ENCODE results near the gene GNB5. TPM values are rescaled to one million over a fixed set of nuclear protein-coding genes. Genes with fewer than 3 reads are reported as not detected.
A peak's percentile ranks its signal among the peaks of the same experiment; 100 is the strongest.

Gene GNB5
- total RNA-seq, 4 donors from 2014 or later = 0.60 to 12.7 (median 7.8) TPM

- DNase-seq = peak; percentile 90
- WGBS, 2 donors (ENCODE audit: low coverage in 1 of 2) = 1% methylated on average over 31 of the region's 105 CpGs; no CpG with 5 or more reads in 1 of the 2 donors
Observed at GRCh38 chr15:52179278-52180195, 11.7 kb downstream of the GNB5 start.

GRCh38 chr15:52178765-52179164 is 12.4 kb downstream of the GNB5 start:
- intact Hi-C loops (cut with DNase I; ENCODE audit: low total_unique reads) = no loop called here
- Histone ChIP-seq H3K4me3 (peak overlapping the region; percentile 75 to 85 (median 82)), H3K27me3 (peaks cover 3% of the 10 kb centered on the region), H3K4me1 (peaks cover 0 to 15% (median 12%) of the 10 kb centered on the region in 4 donors), H3K36me3 (no peaks in the 10 kb centered on the region), H3K9me3 (no peaks in the 10 kb centered on the region), H3K27ac (peak overlapping the region; percentile 88 to 92 (median 90))
- TF ChIP-seq POLR2AphosphoS5 (IDR thresholded peaks at IDR 0.05) (no peak), POLR2A (IDR thresholded peaks at IDR 0.05) (no peak), CTCF (IDR thresholded peaks at IDR 0.05) (peak in 1 of 5 experiments; percentile 2), EP300 (IDR thresholded peaks at IDR 0.05; ENCODE audit: low read depth) (no peak)
- in situ Hi-C loops (cut with MboI; ENCODE audit: low pct_ligation_motif_present in 1 of 4, low pct_unique_long_range_greater_than_20kb in 1 of 4, low sequenced_read_pairs in 3 of 4) = no loop called here
- peak; percentile 16 for DNase-seq
- 25 to 40% methylated on average over 3 to 10 of the region's 10 CpGs for WGBS, 2 donors (ENCODE audit: low coverage in 1 of 2)

More at GRCh38 chr15:52179278-52180195, 11.7 kb downstream of the GNB5 start:
- TF ChIP-seq CTCF (IDR thresholded peaks at IDR 0.05) (peak in 1 of 5 experiments; percentile 6), EP300 (IDR thresholded peaks at IDR 0.05; ENCODE audit: low read depth) (no peak), POLR2A (IDR thresholded peaks at IDR 0.05) (peak; percentile 41), POLR2AphosphoS5 (IDR thresholded peaks at IDR 0.05) (peak; percentile 62 to 83 (median 70))
- H3K4me1 ChIP-seq = peaks cover 0 to 15% (median 12%) of the 10 kb centered on the region in 4 donors
- H3K9me3 ChIP-seq = no peaks in the 10 kb centered on the region
- in situ Hi-C loops (cut with MboI; ENCODE audit: low pct_ligation_motif_present in 1 of 4, low pct_unique_long_range_greater_than_20kb in 1 of 4, low sequenced_read_pairs in 3 of 4) (no loop called here), intact Hi-C loops (cut with DNase I; ENCODE audit: low total_unique reads) (loop anchor here (5.0 kb wide), 1 partner anchor 207 kb away; the partner anchor contains the start of gene LEO1)
- H3K27me3 ChIP-seq = peaks cover 3% of the 10 kb centered on the region
- no peaks in the 10 kb centered on the region for H3K36me3 ChIP-seq
- peak overlapping the region; percentile 75 to 85 (median 82) for H3K4me3 ChIP-seq
- H3K27ac ChIP-seq = peak overlapping the region; percentile 88 to 92 (median 90)

GRCh38 chr15:52172869-52173268 is 18.3 kb downstream of the GNB5 start:
- no peak for DNase-seq
- Histone ChIP-seq H3K27me3 (no peaks in the 10 kb centered on the region), H3K4me3 (no peak overlapping the region), H3K36me3 (no peaks in the 10 kb centered on the region), H3K27ac (no peak overlapping the region), H3K9me3 (no peaks in the 10 kb centered on the region), H3K4me1 (no peaks in the 10 kb centered on the region)
- 39 to 59% methylated on average over 2 of the region's 2 CpGs for WGBS, 2 donors (ENCODE audit: low coverage in 1 of 2)
- in situ Hi-C loops (cut with MboI; ENCODE audit: low pct_ligation_motif_present in 1 of 4, low pct_unique_long_range_greater_than_20kb in 1 of 4, low sequenced_read_pairs in 3 of 4) (no loop called here), intact Hi-C loops (cut with DNase I; ENCODE audit: low total_unique reads) (no loop called here)
- TF ChIP-seq CTCF (IDR thresholded peaks at IDR 0.05) (no peak), EP300 (IDR thresholded peaks at IDR 0.05; ENCODE audit: low read depth) (no peak), POLR2AphosphoS5 (IDR thresholded peaks at IDR 0.05) (no peak), POLR2A (IDR thresholded peaks at IDR 0.05) (no peak)

GRCh38 chr15:52171807-52172206 is 19.4 kb downstream of the GNB5 start:
- no peak overlapping the region for H3K27ac ChIP-seq
- H3K9me3 ChIP-seq = no peaks in the 10 kb centered on the region
- WGBS, 2 donors (ENCODE audit: low coverage in 1 of 2) = 30 to 50% methylated on average over 1 of the region's 1 CpG
- H3K36me3 ChIP-seq = no peaks in the 10 kb centered on the region
- no peaks in the 10 kb centered on the region for H3K27me3 ChIP-seq
- intact Hi-C loops (cut with DNase I; ENCODE audit: low total_unique reads) = no loop called here
- DNase-seq = no peak
- H3K4me3 ChIP-seq = no peak overlapping the region
- no peaks in the 10 kb centered on the region for H3K4me1 ChIP-seq
- in situ Hi-C loops (cut with MboI; ENCODE audit: low pct_ligation_motif_present in 1 of 4, low pct_unique_long_range_greater_than_20kb in 1 of 4, low sequenced_read_pairs in 3 of 4) = no loop called here
- TF ChIP-seq EP300 (IDR thresholded peaks at IDR 0.05; ENCODE audit: low read depth) (no peak), POLR2AphosphoS5 (IDR thresholded peaks at IDR 0.05) (no peak), POLR2A (IDR thresholded peaks at IDR 0.05) (no peak), CTCF (IDR thresholded peaks at IDR 0.05) (no peak)
